ENCODE data around the gene CPNE6. TPM values are rescaled to one million over a fixed set of nuclear protein-coding genes. Genes with fewer than 3 reads are reported as not detected.

CPNE6 gene
- total and polyA plus RNA-seq, 9 donors, result 0.23 to 0.33 TPM; not detected in 7

GRCh38 chr14:24116128-24116814 lies 44.9 kb downstream of the CPNE6 start:
- no peak for DNase-seq
- no peaks in the 10 kb centered on the region for H3K9me3 ChIP-seq (replicated peaks; ENCODE audit: control insufficient read depth, low read depth, low read length)
- no peak overlapping the region for H3K27ac ChIP-seq (ENCODE audit: low read length)
- WGBS (ENCODE audit: insufficient coverage), result 87% methylated on average over 4 of the region's 6 CpGs
- H3K4me3 ChIP-seq (ENCODE audit: low read length), result no peak overlapping the region
- peaks cover 20% of the 10 kb centered on the region for H3K4me1 ChIP-seq (ENCODE audit: control insufficient read depth, insufficient read depth, low read length)
- peaks cover 50% of the 10 kb centered on the region for H3K36me3 ChIP-seq (ENCODE audit: control insufficient read depth, insufficient read depth, low read length)
- no peaks in the 10 kb centered on the region for H3K27me3 ChIP-seq (ENCODE audit: control insufficient read depth, insufficient read depth, low read length)

- Histone ChIP-seq H3K27me3 (ENCODE audit: control insufficient read depth, insufficient read depth, low read length) (no peaks in the 10 kb centered on the region), H3K4me3 (ENCODE audit: low read length) (no peak overlapping the region), H3K36me3 (ENCODE audit: control insufficient read depth, insufficient read depth, low read length) (peaks cover 57% of the 10 kb centered on the region), H3K9me3 (replicated peaks; ENCODE audit: control insufficient read depth, low read depth, low read length) (no peaks in the 10 kb centered on the region), H3K27ac (ENCODE audit: low read length) (no peak overlapping the region), H3K4me1 (ENCODE audit: control insufficient read depth, insufficient read depth, low read length) (peaks cover 20% of the 10 kb centered on the region)
- no peak for DNase-seq
- 92% methylated on average over 3 of the region's 6 CpGs for WGBS (ENCODE audit: insufficient coverage)
Observed at GRCh38 chr14:24117179-24117578, 45.8 kb downstream of the CPNE6 start.

- H3K27me3 ChIP-seq (ENCODE audit: control insufficient read depth, insufficient read depth, low read length), result no peaks in the 10 kb centered on the region
- peaks cover 80% of the 10 kb centered on the region for H3K36me3 ChIP-seq (ENCODE audit: control insufficient read depth, insufficient read depth, low read length)
- no peak for DNase-seq
- WGBS (ENCODE audit: insufficient coverage), result 98% methylated on average over 4 of the region's 6 CpGs
- H3K4me1 ChIP-seq (ENCODE audit: control insufficient read depth, insufficient read depth, low read length), result peaks cover 11% of the 10 kb centered on the region
- no peaks in the 10 kb centered on the region for H3K9me3 ChIP-seq (replicated peaks; ENCODE audit: control insufficient read depth, low read depth, low read length)
- no peak overlapping the region for H3K4me3 ChIP-seq (ENCODE audit: low read length)
- H3K27ac ChIP-seq (ENCODE audit: low read length), result no peak overlapping the region
Observed at GRCh38 chr14:24119691-24120090, 48.3 kb downstream of the CPNE6 start.

GRCh38 chr14:24121210-24121609 lies 49.8 kb downstream of the CPNE6 start:
- DNase-seq, result no peak
- no peaks in the 10 kb centered on the region for H3K27me3 ChIP-seq (ENCODE audit: control insufficient read depth, insufficient read depth, low read length)
- H3K36me3 ChIP-seq (ENCODE audit: control insufficient read depth, insufficient read depth, low read length), result peaks cover 78% of the 10 kb centered on the region
- WGBS (ENCODE audit: insufficient coverage), result 60% methylated on average over 1 of the region's 8 CpGs
- no peak overlapping the region for H3K27ac ChIP-seq (ENCODE audit: low read length)
- H3K9me3 ChIP-seq (replicated peaks; ENCODE audit: control insufficient read depth, low read depth, low read length), result no peaks in the 10 kb centered on the region
- peaks cover 2% of the 10 kb centered on the region for H3K4me1 ChIP-seq (ENCODE audit: control insufficient read depth, insufficient read depth, low read length)
- no peak overlapping the region for H3K4me3 ChIP-seq (ENCODE audit: low read length)

GRCh38 chr14:24122416-24122815 lies 51.1 kb downstream of the CPNE6 start:
- Histone ChIP-seq H3K27ac (ENCODE audit: low read length) (no peak overlapping the region), H3K27me3 (ENCODE audit: control insufficient read depth, insufficient read depth, low read length) (no peaks in the 10 kb centered on the region), H3K36me3 (ENCODE audit: control insufficient read depth, insufficient read depth, low read length) (peaks cover 66% of the 10 kb centered on the region), H3K4me1 (ENCODE audit: control insufficient read depth, insufficient read depth, low read length) (no peaks in the 10 kb centered on the region), H3K4me3 (ENCODE audit: low read length) (no peak overlapping the region), H3K9me3 (replicated peaks; ENCODE audit: control insufficient read depth, low read depth, low read length) (no peaks in the 10 kb centered on the region)
- no peak for DNase-seq
- 100% methylated on average over 4 of the region's 4 CpGs for WGBS (ENCODE audit: insufficient coverage)

GRCh38 chr14:24122898-24123297 lies 51.5 kb downstream of the CPNE6 start:
- 93% methylated on average over 6 of the region's 8 CpGs for WGBS (ENCODE audit: insufficient coverage)
- no peaks in the 10 kb centered on the region for H3K4me1 ChIP-seq (ENCODE audit: control insufficient read depth, insufficient read depth, low read length)
- H3K27me3 ChIP-seq (ENCODE audit: control insufficient read depth, insufficient read depth, low read length), result no peaks in the 10 kb centered on the region

GRCh38 chr14:24123424-24124417 lies 52.4 kb downstream of the CPNE6 start:
- Histone ChIP-seq H3K27me3 (ENCODE audit: control insufficient read depth, insufficient read depth, low read length) (no peaks in the 10 kb centered on the region), H3K36me3 (ENCODE audit: control insufficient read depth, insufficient read depth, low read length) (peaks cover 53% of the 10 kb centered on the region), H3K4me3 (ENCODE audit: low read length) (no peak overlapping the region), H3K4me1 (ENCODE audit: control insufficient read depth, insufficient read depth, low read length) (no peaks in the 10 kb centered on the region), H3K27ac (ENCODE audit: low read length) (no peak overlapping the region), H3K9me3 (replicated peaks; ENCODE audit: control insufficient read depth, low read depth, low read length) (no peaks in the 10 kb centered on the region)
- WGBS (ENCODE audit: insufficient coverage), result 66% methylated on average over 5 of the region's 9 CpGs
- no peak for DNase-seq

More at GRCh38 chr14:24122898-24123297, 51.5 kb downstream of the CPNE6 start:
- Histone ChIP-seq H3K36me3 (ENCODE audit: control insufficient read depth, insufficient read depth, low read length) (peaks cover 61% of the 10 kb centered on the region), H3K4me3 (ENCODE audit: low read length) (no peak overlapping the region), H3K27ac (ENCODE audit: low read length) (no peak overlapping the region), H3K9me3 (replicated peaks; ENCODE audit: control insufficient read depth, low read depth, low read length) (no peaks in the 10 kb centered on the region)
- no peak for DNase-seq

GRCh38 chr14:24126939-24127338 lies 55.6 kb downstream of the CPNE6 start:
- no peak overlapping the region for H3K27ac ChIP-seq (ENCODE audit: low read length)
- peaks cover 20% of the 10 kb centered on the region for H3K4me1 ChIP-seq (ENCODE audit: control insufficient read depth, insufficient read depth, low read length)
- no peaks in the 10 kb centered on the region for H3K9me3 ChIP-seq (replicated peaks; ENCODE audit: control insufficient read depth, low read depth, low read length)
- H3K27me3 ChIP-seq (ENCODE audit: control insufficient read depth, insufficient read depth, low read length), result no peaks in the 10 kb centered on the region
- no peak overlapping the region for H3K4me3 ChIP-seq (ENCODE audit: low read length)
- peaks cover 24% of the 10 kb centered on the region for H3K36me3 ChIP-seq (ENCODE audit: control insufficient read depth, insufficient read depth, low read length)
- DNase-seq, result no peak

GRCh38 chr14:24127673-24128072 lies 56.3 kb downstream of the CPNE6 start:
- H3K4me1 ChIP-seq (ENCODE audit: control insufficient read depth, insufficient read depth, low read length), result peaks cover 27% of the 10 kb centered on the region
- no peaks in the 10 kb centered on the region for H3K9me3 ChIP-seq (replicated peaks; ENCODE audit: control insufficient read depth, low read depth, low read length)
- H3K27me3 ChIP-seq (ENCODE audit: control insufficient read depth, insufficient read depth, low read length), result no peaks in the 10 kb centered on the region
- no peak overlapping the region for H3K4me3 ChIP-seq (ENCODE audit: low read length)
- no peak overlapping the region for H3K27ac ChIP-seq (ENCODE audit: low read length)
- no peak for DNase-seq
- H3K36me3 ChIP-seq (ENCODE audit: control insufficient read depth, insufficient read depth, low read length), result peaks cover 21% of the 10 kb centered on the region
- WGBS (ENCODE audit: insufficient coverage), result 86% methylated on average over 1 of the region's 2 CpGs
